ENCODE results near the gene RGL4.
"Not testable (repeated sequence)": the region's sequence is repeated elsewhere in the genome, so short reads cannot be mapped to it uniquely, and the experiment has no call there.

The RGL4 gene, protein sequence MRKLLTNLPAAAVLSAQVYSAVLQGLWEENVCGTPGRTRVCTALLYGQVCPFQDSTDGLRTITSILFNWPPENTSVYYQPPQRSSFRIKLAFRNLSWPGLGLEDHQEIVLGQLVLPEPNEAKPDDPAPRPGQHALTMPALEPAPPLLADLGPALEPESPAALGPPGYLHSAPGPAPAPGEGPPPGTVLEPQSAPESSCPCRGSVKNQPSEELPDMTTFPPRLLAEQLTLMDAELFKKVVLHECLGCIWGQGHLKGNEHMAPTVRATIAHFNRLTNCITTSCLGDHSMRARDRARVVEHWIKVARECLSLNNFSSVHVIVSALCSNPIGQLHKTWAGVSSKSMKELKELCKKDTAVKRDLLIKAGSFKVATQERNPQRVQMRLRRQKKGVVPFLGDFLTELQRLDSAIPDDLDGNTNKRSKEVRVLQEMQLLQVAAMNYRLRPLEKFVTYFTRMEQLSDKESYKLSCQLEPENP

DNA sequence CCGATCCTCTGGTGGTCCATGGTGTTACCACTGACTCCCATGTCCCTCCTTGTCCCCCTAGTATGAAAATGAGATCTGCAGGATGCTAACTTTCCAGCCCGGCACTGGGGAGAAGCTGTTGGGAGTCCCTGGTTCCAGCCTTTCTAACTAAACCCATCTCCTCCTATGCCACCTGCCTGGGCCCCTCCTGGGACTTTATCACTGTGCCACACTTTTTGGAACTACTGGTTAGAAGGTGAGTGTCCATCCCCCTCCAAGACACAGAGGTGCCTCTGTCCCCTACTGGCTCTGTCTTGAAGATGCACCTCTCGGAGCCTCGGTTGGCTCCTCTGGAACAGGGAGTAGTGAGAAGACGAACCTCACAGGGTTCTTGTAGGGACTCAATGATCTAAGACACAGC lies at the start of gene RGL4:
TSS of gene RGL4 (plus strand) at position 301 of the 400 bp plus-strand sequence. CDS start 1,018 bp downstream, outside the sequence.
- no peak for DNase-seq (ENCODE audit: low read depth)

DNA sequence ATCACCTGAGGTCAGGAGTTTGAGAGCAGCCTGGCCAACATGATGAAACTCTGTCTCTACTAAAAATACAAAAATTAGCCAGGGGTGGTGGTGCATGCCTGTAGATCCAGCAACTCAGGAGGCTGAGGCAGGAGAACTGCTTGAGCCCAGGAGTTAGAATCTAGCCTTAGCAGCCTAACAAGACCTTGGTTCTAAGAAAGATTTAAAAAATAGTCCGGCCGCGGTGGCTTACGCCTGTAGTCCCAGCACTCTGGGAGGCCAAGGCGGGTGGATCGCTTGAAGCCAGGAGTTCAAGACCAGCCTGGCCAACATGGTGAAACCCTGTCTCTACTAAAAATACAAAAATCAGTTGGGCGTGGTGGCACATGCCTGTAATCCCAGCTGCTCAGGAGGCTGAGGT lies 44.3 kb upstream of the RGL4 start:
- DNase-seq (ENCODE audit: low read depth): not testable (repeated sequence)

DNA sequence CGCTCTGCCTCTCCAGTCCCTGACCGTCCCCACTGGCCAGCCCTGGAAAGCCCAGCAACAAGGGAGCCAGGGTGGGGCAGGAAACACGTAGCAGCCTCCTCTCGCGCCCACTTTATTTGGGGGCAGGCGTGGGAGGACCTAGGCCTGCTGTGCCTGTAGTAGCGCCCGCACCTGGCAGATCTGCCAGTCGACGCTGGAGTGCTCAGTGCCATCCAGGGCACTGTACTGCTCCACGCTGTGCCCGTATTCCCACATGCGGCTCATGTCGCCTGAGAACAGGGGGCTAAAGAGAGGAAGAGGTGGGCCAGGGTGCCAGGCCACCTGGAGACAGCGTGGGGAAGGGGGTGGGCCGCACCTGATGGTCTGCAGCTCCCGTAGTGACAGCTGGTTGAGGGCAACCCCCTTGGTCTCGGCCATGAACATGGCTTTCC lies 41.7 kb upstream of the RGL4 start:
- no peak for DNase-seq (ENCODE audit: low read depth)

DNA sequence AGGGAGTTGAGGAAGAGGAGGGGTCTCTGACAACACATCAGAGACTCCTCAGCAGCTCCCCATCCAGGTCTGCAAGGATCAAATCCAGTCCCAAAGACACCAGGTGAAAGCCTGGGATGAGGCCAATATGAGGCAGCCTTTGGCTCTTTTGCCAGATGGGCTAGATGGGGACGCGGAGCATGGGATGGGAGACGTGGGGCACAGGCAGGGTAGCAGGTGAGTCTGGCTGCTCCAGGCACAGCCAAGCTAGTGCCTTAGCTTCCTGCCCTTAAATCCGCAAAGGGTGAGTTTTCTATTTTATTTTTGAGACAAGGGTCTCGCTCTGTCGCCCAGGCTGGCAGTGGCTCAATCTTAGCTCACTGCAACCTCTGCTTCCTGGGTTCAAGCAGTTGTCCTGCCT lies 39.1 kb upstream of the RGL4 start:
- DNase-seq (ENCODE audit: low read depth): no peak

DNA sequence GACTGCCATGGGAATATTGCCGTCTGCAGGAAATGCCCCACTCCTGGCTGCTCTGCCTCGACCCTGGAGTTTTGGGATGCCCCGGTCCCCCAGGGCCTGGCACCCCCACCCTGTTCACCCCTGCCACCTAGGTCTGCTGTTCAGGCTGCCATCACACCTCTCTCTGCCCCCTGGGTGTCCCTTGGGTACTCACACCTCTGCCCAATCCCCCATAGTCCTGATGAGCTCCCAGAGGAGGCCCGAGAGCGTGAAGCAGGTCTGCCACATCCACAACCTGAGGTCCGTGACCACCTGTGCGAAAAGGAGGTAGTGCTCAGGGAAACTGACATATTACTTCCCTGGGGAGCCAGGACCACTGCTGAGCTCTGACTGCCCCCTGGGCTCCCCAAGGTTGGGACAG lies 38.5 kb upstream of the RGL4 start:
- DNase-seq (ENCODE audit: low read depth): no peak

DNA sequence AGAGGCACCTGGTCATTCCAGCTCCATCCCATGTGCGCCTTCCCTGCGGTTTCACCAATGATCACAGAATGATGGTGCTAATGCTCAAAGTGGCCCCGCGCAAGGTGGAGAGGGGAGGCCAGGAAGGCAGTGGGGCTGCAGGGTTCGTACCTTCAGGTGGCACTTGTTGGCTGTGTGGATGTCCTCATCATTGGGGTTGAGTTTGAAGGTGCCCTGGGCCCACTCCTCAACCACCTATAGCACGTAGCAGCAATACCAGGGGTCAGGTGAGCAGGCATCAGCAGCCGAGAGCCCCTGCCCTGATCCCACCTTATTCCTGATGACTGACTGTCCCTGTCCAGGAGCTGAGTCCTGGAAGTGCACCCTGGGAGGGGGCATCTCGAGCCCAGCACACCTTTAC lies 38.1 kb upstream of the RGL4 start:
- no peak for DNase-seq (ENCODE audit: low read depth)

DNA sequence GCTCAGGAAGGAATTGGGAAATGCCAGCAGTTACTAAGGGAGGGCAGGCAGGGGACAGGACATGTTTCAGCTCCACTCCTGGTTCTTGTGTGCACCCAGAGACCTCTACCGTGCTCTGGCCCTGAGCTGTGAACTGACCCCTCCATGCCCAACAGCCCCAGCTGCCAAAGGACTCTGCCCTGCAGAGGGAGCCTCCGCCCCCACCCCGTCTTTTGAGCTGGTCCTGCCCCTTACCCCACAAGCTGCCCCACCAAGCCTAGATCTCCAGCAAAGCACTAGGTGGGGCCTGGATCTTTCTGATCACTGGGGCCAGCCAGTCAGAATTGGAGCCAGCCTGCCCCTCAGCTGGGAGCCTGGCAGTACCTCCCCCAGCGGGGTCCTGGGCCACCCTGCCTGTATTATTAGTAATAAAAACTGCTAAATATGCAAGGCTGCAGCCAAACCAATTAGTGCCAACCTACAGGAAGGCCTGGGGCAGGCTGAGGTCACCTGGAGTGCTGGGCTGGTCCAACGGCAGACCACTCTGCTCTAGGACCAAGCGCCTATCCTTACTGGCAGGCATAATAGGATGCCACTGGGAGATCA lies 34.8 kb upstream of the RGL4 start:
- DNase-seq (ENCODE audit: low read depth): no peak

DNA sequence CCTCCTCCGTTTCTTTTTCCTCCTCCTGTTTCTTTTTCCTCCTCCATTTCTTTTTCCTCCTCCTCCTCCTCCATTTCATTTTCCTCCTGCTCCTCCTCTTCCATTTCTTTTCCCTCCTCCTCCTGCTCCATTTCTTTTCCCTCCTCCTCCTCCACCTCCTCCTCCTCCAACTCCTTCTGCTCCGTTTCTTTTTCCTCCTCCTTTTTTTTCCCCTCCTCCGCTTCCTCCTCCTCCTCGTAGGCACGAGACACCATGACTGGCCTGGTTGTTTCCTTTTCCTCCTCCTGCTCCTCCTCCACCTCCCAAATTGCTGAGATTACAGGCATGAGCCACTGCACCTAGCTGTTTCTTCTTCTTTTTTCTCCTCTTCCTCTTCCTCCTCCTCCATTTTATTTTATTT lies 33.1 kb upstream of the RGL4 start:
- DNase-seq (ENCODE audit: low read depth): no peak

DNA sequence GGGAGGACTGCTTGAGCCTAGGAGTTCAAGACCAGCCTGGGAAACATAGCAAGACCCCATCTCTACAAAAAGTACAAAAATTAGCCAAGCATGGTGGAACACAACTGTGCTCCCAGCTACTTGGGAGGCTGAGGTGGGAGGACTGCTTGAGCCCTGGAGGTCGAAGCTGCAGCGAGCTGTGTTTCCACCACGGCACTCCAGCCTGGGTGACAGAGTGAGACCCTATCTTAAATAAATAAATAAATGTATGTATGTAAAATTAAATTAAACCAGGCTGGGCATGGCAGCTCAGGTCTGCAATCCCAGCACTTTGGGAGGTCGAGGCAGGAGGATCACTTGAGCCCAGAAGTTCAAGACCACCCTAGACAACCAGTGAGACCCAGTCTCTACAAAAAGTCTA lies 30.4 kb upstream of the RGL4 start:
- not testable (repeated sequence) for DNase-seq (ENCODE audit: low read depth)

DNA sequence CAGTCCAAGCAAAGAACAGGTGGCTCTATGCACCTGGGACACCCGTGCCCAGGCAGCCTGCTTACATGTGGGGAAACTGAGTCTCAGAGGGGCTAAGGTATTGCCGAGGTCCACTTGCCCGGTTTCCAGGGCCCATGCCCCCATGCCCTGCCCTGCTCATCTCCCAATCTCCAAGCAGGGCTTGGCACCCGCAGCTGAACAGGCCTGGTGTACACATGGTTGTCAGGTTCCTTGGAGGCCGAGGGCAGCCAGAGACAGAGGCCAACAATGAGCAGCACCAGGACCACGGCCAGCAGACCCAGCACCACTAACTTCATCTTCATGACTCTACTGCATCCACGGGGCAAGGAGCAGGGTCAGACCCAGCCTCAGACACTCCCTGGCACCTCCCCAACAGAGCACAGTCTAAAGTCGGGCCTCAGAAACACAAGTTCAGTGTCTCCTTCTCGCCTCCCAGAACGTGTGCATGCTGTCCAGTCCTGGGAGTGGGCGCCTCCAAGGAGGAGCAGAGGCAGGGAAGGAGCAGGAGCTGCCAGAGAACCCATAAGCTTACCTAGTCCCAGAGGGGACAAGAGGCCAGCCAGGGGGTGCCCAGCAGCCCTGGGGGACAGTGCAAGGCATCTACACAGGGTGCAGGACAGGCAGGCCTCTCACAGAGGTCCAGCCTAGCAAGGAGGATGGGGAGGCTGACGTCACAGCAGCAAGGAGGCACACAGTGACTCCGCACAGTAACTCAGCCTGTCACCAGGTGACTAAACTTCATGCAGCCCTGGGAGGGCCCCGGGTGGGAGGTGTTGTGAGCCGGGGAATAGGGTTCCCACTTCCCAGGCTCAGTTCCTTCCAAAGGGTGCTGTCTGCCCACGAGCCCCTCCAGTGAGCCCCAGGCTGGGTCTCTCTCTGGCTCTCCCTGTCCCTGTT lies 20.2 kb upstream of the RGL4 start:
- no peak for DNase-seq (ENCODE audit: low read depth)

DNA sequence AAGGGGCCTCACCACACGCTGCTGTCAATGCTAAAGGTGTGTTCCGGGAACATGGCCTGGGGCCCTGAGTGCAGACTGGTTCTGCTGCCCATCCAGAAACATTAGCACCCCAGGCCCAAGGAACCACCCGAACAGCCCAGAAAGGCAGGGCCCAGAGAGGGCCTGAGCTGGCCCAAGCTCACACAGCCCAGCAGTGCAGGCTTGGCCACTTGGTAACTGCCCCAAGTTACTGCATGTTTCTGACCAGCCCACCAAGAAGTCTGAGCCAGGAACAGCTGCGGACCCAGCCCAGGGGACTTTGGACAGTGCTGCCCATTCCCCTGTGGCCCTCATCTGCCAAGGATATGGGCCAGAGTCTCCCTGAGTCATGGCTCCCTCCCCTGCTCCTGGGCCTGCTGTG lies 19.4 kb upstream of the RGL4 start:
- DNase-seq (ENCODE audit: low read depth): not testable (repeated sequence)

DNA sequence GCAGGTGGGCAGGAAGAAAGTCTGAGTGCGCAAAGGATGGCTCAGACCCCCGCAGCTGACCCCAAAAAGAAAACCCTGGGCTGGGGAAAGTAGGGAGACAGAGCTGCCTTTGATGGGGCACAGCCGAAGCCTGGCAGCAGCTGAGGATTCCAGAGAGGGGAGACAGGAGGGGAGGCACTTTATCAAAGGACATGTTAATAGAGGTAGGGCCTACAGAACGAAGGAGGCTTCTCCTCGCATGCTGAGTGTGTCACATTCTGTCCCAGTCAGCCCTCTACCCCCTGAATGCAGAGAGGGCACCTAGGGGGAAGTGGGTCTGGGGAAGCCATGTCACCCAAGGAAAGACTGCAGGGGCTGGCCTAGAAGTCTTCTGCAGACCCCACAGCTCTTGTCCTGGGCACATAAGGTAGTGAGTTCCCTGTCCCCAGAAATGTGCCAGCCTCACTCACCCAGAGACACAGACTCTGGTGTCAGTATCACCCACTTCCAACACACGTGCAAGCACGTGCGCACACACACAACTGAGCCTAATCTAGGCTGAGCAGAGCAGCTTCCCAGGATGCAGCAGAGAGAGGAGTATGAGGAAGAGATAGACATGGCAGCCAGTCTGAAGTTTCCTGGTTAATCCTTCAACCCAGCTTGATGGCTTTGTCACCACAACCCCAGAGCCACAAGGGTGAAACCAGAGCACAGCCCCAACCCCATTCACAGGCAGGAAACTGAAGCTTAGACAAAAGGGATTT lies 18.3 kb upstream of the RGL4 start:
- DNase-seq (ENCODE audit: low read depth): not testable (repeated sequence)

DNA sequence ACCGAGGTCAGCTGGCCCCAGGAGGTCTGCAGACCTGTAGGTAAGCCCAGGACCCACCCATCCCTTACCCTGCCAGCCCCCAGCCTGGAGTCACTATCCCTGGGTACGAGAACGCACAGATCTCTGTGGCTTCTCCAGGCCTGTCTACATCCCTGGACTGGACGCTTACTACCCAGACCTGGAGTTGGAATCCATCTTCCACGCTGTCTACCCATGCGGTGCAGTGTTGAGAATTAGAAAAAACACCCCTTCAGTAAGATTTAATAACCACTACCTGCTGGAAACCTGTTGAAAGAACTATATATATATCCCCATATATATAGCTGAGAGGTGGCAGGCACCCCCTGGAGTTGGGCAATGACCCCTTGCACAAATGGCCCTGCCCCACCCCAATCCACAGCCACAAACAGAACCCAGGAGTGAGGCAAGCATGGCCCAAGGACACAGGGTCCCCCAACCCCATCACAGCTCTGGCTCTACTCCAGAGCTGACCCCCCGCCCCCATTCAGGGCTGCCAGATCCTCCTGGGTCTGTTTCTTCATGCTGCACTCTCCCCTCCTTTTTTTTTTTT lies 17.7 kb upstream of the RGL4 start:
- DNase-seq (ENCODE audit: low read depth): no peak

DNA sequence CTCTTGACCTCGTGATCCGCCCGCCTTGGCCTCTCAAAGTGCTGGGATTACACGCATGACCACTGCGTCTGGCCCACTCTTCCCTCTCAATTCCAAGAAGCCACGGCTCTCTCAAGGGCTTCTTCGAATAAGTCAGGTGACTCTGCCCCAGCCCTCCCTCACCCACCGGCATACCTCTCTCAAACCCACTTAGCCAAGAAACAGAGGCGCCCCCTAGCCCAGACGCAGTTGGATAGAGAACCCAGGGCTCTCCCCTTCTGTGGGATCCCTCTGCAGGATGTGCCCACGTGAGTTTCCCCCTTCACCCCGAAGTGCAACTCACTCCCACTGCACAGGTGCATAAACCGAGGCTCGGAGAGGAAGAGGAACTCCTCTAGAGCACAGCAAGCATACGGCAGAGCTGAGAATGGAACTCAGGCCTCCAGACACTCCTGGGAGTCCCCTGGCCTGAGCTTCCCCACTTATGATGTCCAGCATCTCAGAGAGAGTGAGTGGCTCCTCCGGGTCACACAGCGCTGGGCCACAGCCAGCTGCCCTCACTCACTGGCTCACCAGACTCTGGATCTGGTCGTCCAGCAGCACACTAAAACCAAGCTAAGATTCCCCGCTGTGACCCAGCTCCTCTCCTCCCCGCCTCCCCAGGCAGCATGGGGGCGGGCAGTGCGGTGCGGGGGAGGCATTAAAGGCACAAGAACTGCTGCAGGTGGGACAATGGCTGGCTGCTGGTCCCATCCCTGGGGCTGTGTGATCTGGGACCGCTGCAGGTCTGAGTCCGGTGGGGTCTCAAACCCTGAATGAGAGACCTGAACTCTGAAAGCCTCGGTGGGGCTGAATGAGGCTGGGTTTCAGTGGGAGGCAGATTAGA lies 16.8 kb upstream of the RGL4 start:
- DNase-seq (ENCODE audit: low read depth): no peak

DNA sequence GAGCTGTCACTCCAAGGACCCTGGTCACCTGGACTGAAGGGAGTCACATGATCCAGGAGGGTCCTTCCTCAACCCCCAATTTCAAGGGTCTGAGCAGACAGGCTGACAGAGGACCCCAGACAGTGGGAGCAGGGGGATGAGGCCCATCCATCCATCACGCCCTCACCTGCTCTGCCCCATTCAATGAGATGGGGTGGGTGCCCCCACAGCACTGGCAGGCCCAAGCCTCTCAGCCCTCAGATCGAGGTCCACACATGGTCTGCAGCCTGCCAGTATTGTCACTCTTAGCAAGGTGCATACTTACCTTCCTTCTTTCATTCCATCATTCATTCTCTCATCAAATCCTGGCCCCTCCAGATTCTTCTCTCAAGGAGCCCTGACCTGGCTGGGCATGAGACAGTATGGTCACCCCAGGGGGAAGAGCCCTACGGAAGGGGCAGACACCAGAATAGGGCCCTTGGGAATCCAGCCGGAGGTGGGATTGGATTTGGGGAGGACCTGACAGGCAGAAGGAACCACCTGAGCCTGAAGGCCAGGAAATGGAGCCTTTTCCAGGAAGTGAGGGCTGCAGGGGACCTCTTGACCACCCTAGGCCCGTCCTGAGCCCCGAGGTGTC lies 15.8 kb upstream of the RGL4 start:
- DNase-seq (ENCODE audit: low read depth): not testable (repeated sequence)

DNA sequence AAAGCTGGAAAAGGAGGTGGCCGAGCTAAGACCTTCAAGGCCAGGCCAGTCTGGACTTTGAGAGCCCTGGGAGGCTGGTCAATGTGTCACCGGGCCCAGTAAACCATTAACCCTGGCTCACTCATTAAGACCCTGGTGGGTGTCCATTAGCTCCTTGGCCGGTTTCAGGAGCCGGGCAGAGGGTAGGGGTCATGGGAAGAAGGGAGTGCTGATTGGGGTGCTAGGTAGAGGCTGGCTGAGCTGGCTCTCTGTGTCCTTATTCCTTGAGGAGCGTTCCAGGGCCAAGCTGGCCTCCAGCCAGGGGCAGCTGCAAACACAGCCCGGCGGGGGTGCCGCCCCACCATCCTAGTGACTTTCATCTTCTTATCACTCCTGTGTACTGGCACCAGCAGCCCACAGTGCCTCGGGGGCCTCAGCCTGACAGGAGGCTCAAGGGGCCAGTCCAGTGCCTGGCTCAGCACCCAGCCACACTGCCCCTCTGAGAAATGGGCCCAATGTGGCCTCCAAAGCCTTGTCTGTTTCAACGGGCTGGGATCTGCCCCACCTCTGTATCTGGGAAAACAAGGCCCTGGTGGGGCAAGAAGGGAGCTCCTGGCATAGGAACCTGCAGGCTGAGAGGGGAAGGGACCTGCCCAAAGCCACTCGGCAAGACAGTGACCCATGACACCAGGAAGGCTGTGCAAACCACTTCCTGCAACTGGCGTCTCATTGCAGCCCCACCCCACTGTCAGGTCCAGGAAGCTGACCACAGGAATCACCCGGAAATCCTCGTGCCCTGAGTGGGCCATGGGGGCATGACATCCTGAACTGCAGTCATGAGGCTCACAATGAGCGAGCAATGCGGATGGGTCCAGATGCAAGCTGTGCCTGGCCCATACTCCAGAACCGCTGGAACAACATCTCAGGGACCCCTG lies 15.1 kb upstream of the RGL4 start:
- no peak for DNase-seq (ENCODE audit: low read depth)

DNA sequence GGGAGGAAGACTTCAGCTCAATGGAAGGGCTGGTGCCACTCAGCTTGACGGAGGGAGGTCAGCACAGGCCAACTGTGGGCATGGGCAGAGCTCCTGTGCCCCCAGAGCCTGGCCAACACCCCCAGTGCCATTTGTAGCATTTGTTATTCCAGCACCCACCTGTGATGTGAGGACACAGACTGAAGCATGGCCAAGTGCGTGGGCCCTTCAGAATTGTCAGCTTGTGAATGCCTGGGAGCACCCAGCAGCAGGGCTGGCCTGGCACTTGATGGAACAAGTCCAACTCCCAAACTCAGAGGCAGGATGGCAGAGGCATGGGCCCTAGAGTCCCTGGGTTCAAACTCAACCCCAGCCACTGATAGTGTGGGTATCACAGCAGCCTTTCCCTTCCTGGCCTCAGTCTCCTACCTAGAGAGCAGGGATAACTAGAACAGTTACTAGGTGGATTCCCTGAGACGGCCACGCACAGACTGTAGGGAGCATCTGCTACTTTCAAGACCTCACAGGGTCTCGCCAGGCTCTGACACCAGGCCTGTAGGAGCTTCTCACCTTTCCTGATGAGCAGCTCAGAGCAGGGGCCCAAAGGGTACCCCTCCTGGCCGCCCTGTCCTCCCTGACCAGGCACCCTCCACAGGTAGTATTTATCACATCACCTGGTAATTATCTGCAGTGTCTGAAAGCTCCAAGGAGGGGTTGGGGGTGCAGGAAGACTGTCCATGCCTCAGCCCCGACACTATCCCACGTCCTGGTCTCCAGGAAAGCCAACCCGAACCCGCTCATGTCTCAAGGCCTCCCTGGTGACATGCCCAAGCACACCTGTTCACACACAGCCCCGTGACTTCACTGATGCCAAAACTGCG lies 13.7 kb upstream of the RGL4 start:
- not testable (repeated sequence) for DNase-seq (ENCODE audit: low read depth)

DNA sequence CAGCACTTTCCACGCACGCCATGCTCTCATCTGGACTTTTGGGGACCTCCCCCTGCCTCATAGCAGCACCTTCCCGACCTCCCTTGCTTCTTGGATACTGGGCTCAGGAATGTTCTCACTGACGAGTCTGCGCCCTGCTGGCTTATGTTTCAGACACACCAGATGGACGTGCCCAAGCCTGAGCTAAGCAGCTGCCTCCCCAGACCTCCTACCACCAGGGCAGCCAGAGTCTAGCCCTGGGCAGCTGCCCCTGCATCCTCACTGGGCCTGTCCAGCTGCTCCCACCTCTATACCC lies 13.2 kb upstream of the RGL4 start:
- DNase-seq (ENCODE audit: low read depth): no peak
